B cell (primary cell): ENCODE results near the gene ARHGAP30. TPM values are rescaled to one million over a fixed set of nuclear protein-coding genes. Genes with fewer than 3 reads are reported as not detected.
A peak's percentile ranks its signal among the peaks of the same experiment; 100 is the strongest.
"Not testable (repeated sequence)": the region's sequence is repeated elsewhere in the genome, so short reads cannot be mapped to it uniquely, and the experiment has no call there.

ENCODE experiments used
- ATAC-seq: fragments of 200-7000 bp; cut with Tn5 transposase; one replicate; pipeline ENCODE4 v1.10.0; 2021; ENCODE audit warnings: low read depth, mild to moderate bottlenecking, moderate number of reproducible peaks, moderate library complexity
- CTCF ChIA-PET: fragments of 350-600 bp; sonication (Branson Sonifier 250); formaldehyde crosslinking; loops from one replicate; lab custom pipeline; 2021; ENCODE audit warnings: antibody characterized with exemption, inconsistent platforms; lab: Charles Lee
- POLR2A ChIA-PET: fragments of 350-600 bp; sonication (Branson Sonifier 250); formaldehyde crosslinking; loops from one replicate; lab custom pipeline; 2021; ENCODE audit warnings: antibody characterized with exemption; lab: Charles Lee
- DNase-seq: peaks from one replicate; pipeline ENCODE4 v3.0.0; 2013
- H2AFZ ChIP-seq: 2 replicates; pipeline ENCODE4 v1.6.1; 2012; ENCODE audit warnings: mild to moderate bottlenecking, low read depth, low read length; ENCODE audit not compliant: insufficient read depth, poor library complexity, severe bottlenecking
- H3K27ac ChIP-seq, 2 donors: 1 replicate in 1 of 2; 2 replicates in 1 of 2; pipeline ENCODE4 v1.5.1; 2012 to 2013; ENCODE audit warnings: low read length in 2 of 2, mild to moderate bottlenecking in 2 of 2, moderate library complexity in 1 of 2
- H3K27me3 ChIP-seq, 4 experiments: fragments of 200-600 bp in 1 of 4; sonication (generic) in 1 of 4; replicated peaks in 1 of 4; 1 replicate in 2 of 4; 2 replicates in 2 of 4; pipeline versions ENCODE4 v1.6.1 to v1.7.0; 2013 to 2016; ENCODE audit warnings: low read length in 3 of 4, mild to moderate bottlenecking in 2 of 4, mixed read lengths in 1 of 4, moderate library complexity in 1 of 4; ENCODE audit not compliant: insufficient read depth in 4 of 4, control insufficient read depth in 3 of 4; ENCODE audit errors: control extremely low read depth in 1 of 4
- H3K36me3 ChIP-seq, 2 experiments: replicated peaks in 1 of 2; 1 replicate in 1 of 2; 2 replicates in 1 of 2; pipeline versions ENCODE4 v1.6.1 to v1.7.1; 2013; ENCODE audit warnings: low read length in 1 of 2; ENCODE audit not compliant: insufficient read depth in 2 of 2, control insufficient read depth in 1 of 2; ENCODE audit errors: control extremely low read depth in 1 of 2, extremely low read depth in 1 of 2
- H3K4me1 ChIP-seq, 2 donors: fragments of 200-600 bp in 1 of 2; sonication (generic) in 1 of 2; 1 replicate in 1 of 2; 2 replicates in 1 of 2; pipeline versions ENCODE4 v1.5.1 to v1.6.1; 2013 to 2017; ENCODE audit warnings: low read length in 2 of 2; ENCODE audit not compliant: control insufficient read depth in 2 of 2, insufficient read depth in 2 of 2
- H3K4me2 ChIP-seq: replicated peaks from 2 replicates; pipeline ENCODE3; 2012; ENCODE audit warnings: mild to moderate bottlenecking, low read depth, low read length; ENCODE audit not compliant: poor library complexity, severe bottlenecking
- H3K4me3 ChIP-seq, 5 experiments: fragments of 200-600 bp in 1 of 5; sonication (generic) in 1 of 5; 1 replicate in 3 of 5; 2 replicates in 2 of 5; pipeline versions ENCODE4 v1.5.1 to v1.7.0; 2011 to 2016; ENCODE audit warnings: low read length in 4 of 5, mild to moderate bottlenecking in 4 of 5, low read depth in 2 of 5, control low read depth in 1 of 5, moderate library complexity in 1 of 5; ENCODE audit not compliant: insufficient read depth in 1 of 5; ENCODE audit errors: control extremely low read depth in 1 of 5, extremely low read depth in 1 of 5
- H3K79me2 ChIP-seq: fragments of 200-600 bp; sonication (generic); one replicate; pipeline ENCODE4 v1.6.0; 2016; ENCODE audit warnings: low read length; ENCODE audit not compliant: control insufficient read depth, insufficient read depth
- H3K9ac ChIP-seq: fragments of 200-600 bp; sonication (generic); 2 replicates; pipeline ENCODE4 v1.6.1; 2017; ENCODE audit warnings: mild to moderate bottlenecking, low read length, moderate library complexity
- H3K9me3 ChIP-seq, 3 donors: one replicate each; pipeline versions ENCODE4 v1.6.1 to v1.7.1; 2013; ENCODE audit warnings: low read length in 2 of 3; ENCODE audit not compliant: control insufficient read depth in 2 of 3, insufficient read depth in 1 of 3; ENCODE audit errors: control extremely low read depth in 1 of 3
- H4K20me1 ChIP-seq: 2 replicates; pipeline ENCODE4 v1.6.0; 2012; ENCODE audit warnings: mild to moderate bottlenecking, low read length; ENCODE audit not compliant: insufficient read depth, control insufficient read depth, poor library complexity, severe bottlenecking
- H3K27ac Mint-ChIP-seq: one replicate; pipeline ENCODE4 v1.8.0; 2021; ENCODE audit warnings: mixed read lengths
- H3K27me3 Mint-ChIP-seq: one replicate; pipeline ENCODE4 v1.8.0; 2021; ENCODE audit warnings: mixed read lengths
- H3K4me1 Mint-ChIP-seq: one replicate; pipeline ENCODE4 v1.8.0; 2021; ENCODE audit warnings: mixed read lengths
- H3K4me3 Mint-ChIP-seq: one replicate; pipeline ENCODE4 v1.8.0; 2021; ENCODE audit warnings: mixed read lengths
- H3K9me3 Mint-ChIP-seq: one replicate; pipeline ENCODE4 v1.8.0; 2022; ENCODE audit warnings: mixed read lengths; ENCODE audit not compliant: insufficient read depth
- WGBS: methylation state at CpG from one replicate; pipeline ENCODE4 v1.1.5; 2013; ENCODE audit warnings: missing lambda C conversion rate; ENCODE audit not compliant: insufficient coverage; 5-methylcytosine and 5-hydroxymethylcytosine counted together
- intact Hi-C: fragments of 100-400 bp; cut with micrococcal nuclease; formaldehyde crosslinking; loops from one replicate; pipeline ENCODE4 v1.10.0; 2022
- polyA plus RNA-seq: library from polyadenylated mRNA; depleted of rRNA; stranded (reverse); fragments of >200 nt; gene quantifications from 2 replicates; pipeline ENCODE4 v1.2.3, GENCODE V29; 2012
- total RNA-seq, 2 donors: library from RNA; stranded (reverse); fragments of 120-200 nt in 1 of 2; gene quantifications; 1 replicate in 1 of 2; 2 replicates in 1 of 2; pipeline versions ENCODE4 v1.2.3 to v1.2.4, GENCODE V29; 2013 to 2022

ARHGAP30 gene
- total and polyA plus RNA-seq, 2 donors (not counting 1 experiment from before 2014, with no cell fraction given), result 122 to 146 TPM

- H3K27me3 ChIP-seq, result not testable (repeated sequence)
- POLR2A ChIA-PET, result interaction anchor here (0.7 to 1.6 kb wide), 4 partner anchors 11 to 28 kb away, joined by 3 to 7 read pairs (median 4); no protein-coding TSS in a partner anchor
These were observed 42.7 kb downstream of the ARHGAP30 start for GRCh38 chr1:161026954-161027353.

GRCh38 chr1:161022432-161022831 lies 47.3 kb downstream of the ARHGAP30 start:
- H3K4me3 Mint-ChIP-seq, result peak overlapping the region; percentile 42
- not testable (repeated sequence) for H3K79me2 ChIP-seq, H2AFZ ChIP-seq, DNase-seq, H3K9me3 Mint-ChIP-seq, H3K4me2 ChIP-seq, H3K36me3 ChIP-seq, H3K27me3 ChIP-seq, H3K27me3 Mint-ChIP-seq, H3K27ac ChIP-seq, H3K9ac ChIP-seq, H4K20me1 ChIP-seq, H3K4me3 ChIP-seq, ATAC-seq, H3K9me3 ChIP-seq
- intact Hi-C loops, result loop anchor here (5.0 kb wide), 1 partner anchor 75 kb away; the partner anchor contains the start of gene KLHDC9
- peaks cover 24% of the 10 kb centered on the region for H3K4me1 Mint-ChIP-seq
- 98% methylated on average over 8 of the region's 12 CpGs for WGBS
- ChIA-PET POLR2A (interaction anchor here (0.6 to 1.4 kb wide), 2 partner anchors 9 to 14 kb away, joined by 4 to 5 read pairs; no protein-coding TSS in a partner anchor), CTCF (interaction anchor here (0.7 to 2.4 kb wide), 3 partner anchors 25 to 75 kb away, joined by 4 to 19 read pairs (median 4); partner anchors contain the start of genes ARHGAP30 and KLHDC9)
- H3K4me1 ChIP-seq, result peaks cover 22 to 23% of the 10 kb centered on the region in 2 donors
- H3K27ac Mint-ChIP-seq, result peak overlapping the region; percentile 69

More at GRCh38 chr1:161026954-161027353, 42.7 kb downstream of the ARHGAP30 start:
- intact Hi-C loops, H4K20me1 ChIP-seq, H3K4me1 Mint-ChIP-seq, H2AFZ ChIP-seq, ATAC-seq, H3K4me2 ChIP-seq, H3K4me3 ChIP-seq, H3K27ac Mint-ChIP-seq, H3K9me3 ChIP-seq, H3K4me1 ChIP-seq, H3K4me3 Mint-ChIP-seq, H3K27me3 Mint-ChIP-seq, H3K9me3 Mint-ChIP-seq, H3K36me3 ChIP-seq, H3K9ac ChIP-seq, H3K27ac ChIP-seq, DNase-seq: not testable (repeated sequence)
- CTCF ChIA-PET, result interaction anchor here (0.6 to 1.2 kb wide), 4 partner anchors 13 to 251 kb away, joined by 3 to 7 read pairs (median 3); partner anchors contain the start of gene KLHDC9
- peaks cover 22% of the 10 kb centered on the region for H3K79me2 ChIP-seq
- WGBS, result 56% methylated on average over 1 of the region's 1 CpG
